Left hindlimb (tissue), 1 donor: ENCODE measurements around the gene KCNJ14.

Source experiments
- DNase-seq: peaks from one replicate; pipeline ENCODE4 v3.0.0-alpha.2; 2018

KCNJ14 gene

DNA sequence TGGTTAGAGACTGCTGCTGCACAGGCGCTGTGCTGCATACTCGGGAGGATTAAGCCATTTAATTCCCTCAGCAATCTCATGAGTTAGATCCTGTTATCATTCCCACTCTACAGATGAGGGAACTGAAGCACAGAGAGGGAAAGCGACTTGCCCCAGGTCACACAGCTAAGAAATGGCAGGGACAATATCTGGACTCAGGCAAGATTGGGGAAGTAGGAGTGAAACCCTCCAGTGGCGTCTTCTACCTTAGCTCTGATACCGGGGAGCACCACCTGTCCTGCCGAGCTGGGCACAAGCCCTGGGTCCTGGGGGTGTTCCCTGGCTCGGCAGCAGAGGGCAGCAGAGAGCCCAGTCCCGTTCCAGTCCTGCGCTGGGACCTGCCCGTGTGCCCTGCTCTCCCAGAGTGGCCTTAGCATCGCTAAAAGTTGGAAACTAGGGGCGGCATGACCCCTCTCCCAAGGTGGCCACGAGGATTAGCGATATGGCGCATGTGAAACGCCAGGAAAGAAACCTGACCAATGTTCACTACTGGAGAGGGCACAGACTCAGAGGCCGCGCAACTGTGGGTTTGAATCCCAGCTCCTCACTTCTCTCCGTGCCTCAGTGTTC is 34.3 kb downstream of the KCNJ14 start:
- DNase-seq, result peak; percentile 74

DNA sequence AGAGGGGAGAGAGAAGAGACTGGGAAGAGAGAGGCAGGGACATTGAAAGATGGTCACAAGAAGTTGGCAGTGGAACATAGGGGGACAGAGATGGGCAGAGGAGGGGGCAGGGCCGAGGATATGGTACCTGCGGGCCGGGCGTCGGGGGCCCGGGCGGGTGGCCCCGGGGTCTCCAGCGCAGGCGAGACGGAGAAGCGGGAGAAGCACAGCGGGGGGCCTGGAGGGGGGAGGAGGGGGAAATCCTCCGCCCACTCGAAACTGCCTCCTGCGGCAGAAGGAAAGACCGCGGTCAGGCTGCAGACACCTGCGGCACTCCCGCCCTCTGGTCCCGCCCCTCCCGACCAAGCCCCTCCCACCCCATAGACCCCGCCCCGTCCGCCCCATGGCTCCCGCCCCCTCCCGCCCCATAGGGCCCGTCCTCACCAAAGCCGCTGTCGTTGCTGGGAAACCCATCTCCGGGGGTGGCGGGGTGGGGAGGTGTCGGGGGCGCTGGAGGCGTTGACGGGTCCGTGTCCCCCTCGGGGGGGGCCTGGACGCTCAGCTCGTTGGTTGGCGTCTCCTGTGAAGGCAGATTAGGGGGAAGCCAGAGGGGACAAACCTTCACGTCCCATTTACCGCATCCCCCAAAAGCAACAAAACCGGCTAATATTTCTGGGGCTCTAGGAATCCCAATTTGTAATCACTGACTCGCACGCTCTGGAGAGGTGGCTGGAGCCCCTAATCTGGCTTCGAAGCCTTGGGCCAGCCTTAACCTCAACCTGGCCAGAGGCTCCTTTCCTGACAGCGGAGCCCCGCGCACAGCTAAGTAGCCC is 35.8 kb downstream of the KCNJ14 start:
- peak; percentile 62 for DNase-seq

DNA sequence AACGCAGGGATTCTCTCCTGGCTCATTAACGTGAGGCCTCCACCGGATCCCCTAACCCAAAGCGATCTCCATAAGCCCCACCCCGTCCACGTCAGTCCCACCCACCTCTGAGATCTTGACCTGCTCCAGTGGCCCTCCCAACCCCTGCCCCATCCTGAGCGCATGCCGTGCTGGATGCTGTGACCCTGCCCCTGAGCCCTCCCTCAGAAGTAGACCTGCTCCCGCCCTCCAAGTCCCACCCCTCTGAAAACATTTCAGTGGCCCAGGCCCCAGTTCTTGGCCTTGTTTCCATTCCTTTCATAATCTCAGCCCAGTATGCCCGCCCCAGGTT is 36.4 kb downstream of the KCNJ14 start:
- DNase-seq, result no peak

DNA sequence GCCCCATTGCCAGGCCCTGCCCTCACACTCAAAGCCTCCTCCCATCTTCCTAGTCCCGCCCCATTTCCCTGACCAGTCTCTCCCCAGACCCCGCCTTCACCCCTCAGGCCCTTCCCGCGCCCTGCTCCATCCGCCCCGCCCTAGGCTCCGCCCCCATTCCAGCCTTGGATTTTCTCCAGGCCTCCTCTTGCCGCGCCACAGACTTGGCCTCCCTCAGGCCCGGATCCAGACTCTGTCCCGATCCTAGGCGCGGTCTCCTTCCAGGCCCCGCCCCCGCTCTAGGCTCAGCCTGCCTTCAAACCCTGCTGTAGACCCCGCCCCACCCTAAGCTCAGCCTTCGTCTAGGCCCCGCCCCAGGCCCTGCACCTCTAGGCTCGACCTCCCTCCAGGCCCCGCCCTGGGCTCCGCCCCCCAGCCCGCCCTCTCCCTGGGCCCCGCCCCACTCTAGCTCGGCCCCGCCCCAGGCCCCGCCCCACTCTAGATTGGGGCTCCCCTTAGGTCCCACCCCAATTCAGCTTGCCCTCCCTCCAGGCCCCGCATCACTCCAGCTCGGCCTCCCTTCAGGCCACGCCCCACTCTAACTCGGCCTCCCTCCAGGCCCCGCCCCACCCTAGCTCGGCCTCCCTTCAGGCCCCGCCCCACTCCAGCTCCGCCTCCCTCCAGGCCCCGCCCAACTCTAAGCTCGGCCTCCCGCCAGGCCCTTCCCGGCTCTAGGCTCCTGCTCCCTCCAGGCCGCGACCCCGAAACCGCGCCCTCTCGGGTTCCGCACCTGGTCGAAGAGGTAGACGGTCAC is 37.7 kb downstream of the KCNJ14 start:
- DNase-seq, result peak; percentile 97

DNA sequence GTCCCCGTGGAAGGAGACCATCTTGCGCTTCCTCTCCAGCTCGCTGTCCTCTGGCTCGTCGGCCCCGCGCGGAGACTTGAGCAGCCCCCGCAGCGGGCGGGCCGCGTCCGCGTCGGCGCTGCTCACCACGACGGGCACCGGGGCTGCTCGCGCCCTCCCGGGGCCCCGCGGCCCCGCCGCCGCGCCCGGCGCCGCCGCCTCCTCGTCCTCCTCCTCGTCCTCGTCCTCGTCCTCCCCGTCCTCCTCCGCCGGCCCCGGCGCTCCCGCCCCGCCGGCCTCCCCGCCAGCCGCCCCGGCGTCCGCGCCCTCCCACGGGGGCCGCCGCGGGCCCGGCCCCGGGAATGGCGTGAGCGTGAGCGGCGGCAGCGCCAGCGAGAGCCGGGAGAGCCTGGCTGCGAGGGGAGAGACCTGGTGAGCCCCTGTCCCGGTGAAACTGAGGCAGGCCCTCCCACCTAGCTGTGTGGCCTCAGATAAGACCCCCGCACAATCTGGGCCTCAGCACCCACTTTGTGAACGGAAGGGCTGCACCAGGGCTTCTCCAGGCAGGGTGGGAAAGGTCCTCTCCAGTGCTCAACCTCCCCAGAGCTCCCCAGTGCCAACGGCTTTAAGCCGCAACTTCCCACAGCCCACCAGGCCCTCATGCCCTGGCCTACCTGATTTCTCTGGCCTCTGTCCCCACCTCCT is 38.5 kb downstream of the KCNJ14 start:
- no peak for DNase-seq

DNA sequence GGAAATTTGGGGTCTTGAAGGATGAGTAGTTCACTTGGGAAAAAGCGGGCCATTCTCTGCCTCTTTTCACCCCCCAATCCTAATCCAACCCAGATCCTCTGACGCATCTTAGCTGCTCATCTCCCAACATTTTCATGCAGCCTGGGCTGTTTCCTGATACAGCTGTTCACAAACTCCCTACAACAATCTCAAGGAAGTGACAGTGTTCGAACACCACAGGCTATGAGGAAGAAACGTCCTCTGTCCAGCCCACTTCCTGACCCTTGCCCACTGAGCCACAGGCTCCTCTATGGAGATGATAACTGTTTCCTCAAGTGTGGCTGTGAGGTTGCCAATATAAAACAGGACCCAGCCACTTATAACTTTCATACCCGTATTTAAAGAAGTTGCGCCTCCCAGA is 40.0 kb downstream of the KCNJ14 start:
- DNase-seq, result no peak

DNA sequence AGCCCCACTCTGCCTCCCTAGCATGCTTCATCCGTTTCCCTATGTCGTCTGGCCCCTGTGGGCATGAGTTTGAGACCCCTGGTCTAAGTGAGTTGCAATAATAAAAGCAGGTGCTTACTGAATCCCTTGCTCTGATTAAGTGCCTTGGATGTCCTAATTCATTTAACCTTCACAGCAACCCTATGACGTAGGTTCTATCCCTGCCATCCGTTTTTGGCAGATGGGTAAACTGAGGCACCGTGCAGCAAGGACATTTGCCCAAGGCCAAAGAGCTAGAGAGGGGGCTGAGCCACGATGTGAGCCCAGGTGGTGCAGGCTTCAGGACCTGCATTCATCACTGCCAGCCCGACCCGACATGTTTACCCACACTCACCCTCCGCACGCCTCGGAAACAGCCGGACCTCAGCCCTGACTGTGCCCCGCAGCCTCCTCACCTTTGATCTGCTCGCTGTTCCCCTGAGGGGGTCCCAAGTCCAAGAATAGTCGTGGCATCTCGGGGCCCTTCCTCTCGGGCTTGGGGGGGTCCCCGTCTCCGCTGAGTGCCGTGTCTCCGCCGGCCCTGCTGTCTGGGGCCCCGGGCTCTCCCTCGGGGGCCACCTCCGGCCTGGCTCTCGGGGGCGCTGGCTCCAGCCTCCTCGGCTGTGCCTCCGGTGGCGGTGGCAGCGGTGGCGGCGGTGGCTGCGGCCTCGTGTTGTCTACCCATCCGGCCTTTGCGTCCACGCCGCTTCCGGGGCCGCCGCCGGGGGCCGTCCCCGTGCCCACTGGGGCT is 41.8 kb downstream of the KCNJ14 start:
- peak; percentile 31 for DNase-seq

DNA sequence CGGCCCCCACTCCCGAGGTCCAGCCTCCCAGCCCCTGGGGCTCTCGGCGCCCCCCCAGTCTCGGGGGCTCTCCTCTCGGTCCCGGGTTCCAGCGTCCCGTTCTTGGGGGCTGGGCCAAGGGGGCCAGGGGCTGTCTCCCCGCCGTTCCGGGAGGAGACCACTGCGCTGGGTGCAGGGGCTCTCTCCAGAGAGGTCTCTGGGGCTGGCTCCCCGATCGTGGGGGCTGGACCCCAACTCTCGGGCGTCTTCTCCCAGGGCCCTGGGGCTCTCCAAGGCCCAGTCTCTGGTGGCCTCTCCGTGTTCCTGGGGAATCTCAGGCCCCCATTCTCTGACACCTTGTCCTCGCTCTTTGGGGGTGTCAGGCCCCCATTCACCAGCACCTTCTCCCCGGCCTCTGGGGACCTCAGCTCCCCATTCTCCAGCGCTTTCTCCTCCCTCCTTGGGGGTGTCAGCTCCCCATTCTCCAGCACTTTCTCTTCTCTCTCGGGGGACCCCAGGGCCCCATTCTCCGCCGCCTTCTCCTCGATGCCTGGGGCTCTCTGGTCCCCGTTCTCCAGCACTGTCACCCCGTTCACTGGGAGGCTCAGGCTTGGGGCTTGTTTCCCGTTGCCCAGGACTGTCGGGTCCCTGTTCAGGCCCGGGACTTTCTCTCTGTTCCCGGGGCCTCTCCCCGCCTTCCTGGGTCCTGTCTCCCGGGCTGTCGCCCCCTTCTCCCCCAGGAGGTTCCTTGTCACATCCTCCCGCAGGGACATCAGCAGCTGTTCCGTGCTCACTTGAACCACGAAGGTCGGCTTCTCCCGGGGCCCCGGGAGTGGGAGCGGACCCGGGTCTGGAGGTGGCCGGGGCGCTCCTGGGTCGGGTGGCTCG is 42.6 kb downstream of the KCNJ14 start:
- peak; percentile 24 for DNase-seq

DNA sequence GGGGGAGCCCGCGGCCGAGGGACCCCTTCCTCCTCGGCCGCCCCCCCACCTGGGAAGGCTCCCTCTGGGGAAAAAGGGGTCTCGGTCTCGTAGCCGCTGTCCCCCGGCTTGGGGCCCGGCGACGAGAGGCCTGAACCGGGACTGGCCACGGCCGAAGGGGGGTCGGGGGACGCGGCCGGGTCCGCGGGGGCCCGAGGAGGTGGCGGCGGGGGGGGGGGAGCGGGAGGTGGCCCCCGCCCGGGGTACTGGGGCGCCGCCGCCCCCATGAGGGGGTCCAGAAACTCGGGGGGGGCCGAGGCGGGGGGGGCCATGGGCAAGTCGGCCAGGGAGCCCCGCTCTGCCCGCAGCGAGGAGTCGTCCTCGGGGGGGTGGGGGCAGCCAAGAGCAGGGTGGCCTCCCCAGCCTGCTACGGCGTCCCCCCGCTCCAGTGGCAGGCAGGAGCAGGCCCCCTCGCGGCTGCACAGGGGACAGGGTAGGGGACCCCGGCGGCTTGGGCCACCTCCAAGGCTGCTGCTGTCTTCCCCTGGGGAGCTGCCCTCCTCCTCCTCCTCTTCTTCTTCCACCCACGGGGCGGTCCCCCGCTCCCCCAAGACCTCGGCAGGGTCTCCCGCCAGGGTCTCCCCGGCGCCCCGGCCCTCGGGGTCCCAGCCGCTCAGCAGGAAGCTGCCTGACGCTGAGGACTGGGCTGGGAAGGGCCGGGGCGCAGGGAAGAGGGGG is 43.4 kb downstream of the KCNJ14 start:
- DNase-seq, result peak; percentile 20

DNA sequence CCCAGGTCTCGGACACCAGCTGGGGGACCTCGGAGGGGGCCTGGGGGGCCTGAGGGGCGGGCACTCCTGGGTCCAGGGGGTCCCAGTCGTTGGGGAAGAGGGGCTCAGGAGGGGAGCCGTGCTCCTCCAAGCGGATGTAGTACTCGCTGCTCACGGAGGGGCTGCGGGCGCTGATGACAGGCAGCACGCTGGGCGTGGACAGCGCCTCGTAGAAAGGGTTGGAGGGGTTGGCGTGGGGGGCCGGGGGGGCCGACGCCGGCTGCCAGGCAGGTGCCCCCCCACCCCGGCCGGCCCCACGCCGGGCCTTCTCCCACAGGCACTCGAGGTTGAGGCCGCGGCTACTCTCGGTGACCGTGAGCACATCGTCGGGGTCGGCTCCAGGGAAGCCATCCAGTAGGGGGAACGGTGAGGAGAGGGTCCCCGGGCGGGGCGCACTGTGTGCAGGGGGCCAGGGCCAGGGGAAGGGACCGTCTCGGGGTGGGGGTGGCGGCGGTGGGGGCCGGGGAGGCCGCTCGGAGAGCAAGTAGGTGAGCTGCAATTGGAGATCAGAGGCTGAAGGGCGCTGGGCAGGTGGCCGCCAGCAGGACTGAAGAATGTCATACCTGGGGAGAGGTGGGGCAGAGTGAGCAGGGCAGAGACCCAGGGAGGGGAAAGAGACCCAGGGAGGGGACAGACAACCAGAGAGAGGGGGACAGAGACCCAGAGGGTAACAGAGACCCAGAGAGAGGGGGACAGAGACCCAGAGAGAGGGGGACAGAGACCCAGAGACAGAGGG is 44.1 kb downstream of the KCNJ14 start:
- peak; percentile 13 for DNase-seq

DNA sequence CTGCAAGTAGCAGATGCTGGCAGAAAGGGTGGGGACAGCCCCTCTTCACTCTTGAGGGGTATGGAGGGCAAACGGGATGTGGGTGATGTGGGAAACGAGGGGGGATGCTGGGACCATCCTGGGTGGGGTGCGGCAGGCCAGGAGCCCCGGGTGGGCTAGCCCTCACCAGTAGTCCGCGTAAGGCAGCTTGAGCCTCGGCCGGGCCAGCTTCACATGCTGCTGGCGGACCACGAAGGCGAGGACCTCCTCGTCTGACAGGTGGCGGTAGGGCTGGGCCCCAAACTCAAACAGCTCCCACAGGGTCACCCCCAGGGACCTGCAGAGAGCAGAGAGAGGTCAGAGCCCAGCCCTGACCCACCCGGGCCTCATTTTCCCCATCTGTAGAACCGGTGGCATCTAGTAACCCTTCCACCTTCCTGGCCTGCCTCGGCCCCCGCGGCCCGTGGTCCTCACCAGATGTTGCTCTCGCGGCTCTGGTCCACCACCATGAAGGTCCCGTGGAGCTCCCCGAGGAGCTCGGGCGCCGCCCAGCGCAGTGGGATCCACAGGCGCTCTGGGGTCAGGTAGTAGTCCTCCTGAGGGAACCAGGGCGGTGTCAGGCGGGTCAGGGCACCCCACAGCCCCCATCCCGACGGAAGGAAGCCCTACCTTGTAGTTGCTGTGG is 45.6 kb downstream of the KCNJ14 start:
- no peak for DNase-seq

DNA sequence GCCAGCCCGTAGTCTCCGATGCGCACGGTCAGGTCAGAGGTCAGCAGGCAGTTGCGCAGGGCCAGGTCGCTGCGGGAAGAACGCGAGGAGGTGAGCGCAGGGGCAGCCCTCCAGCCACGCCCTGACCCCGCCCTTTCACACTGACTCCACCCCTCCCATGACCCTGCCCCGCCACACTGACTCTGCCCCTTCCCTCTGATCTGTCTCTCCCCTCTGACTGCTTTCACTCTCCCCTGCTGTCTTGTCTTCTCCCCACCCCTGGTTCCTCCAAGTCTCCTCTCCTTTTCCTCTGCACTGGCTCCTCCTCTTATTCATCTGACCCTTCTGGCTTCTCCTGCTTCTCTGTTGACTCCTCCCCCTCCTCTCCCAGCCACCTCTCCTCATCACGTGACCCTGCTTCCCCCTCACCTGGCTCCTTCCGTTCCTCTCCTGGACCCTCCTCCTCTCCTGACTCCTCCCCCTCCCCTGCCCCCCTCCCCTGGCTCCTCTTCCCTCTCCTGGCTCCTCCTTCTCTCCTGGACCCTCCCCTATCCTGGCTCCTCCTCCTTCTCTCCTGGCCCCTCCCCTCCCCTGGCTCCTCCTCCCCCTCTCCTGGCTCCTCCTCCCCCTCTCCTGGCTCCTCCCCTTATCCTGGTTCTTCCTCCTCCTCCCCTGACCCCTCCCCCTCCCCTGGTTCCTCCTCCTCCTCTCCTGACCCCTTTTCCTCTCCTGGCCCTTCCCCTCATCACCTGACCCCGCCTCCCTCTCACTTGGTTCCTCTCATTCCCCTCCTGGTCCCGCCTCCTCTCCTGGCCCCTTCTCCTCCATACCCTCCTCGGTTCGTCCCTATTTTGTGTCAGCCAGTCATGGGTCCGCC is 46.3 kb downstream of the KCNJ14 start:
- no peak for DNase-seq

DNA sequence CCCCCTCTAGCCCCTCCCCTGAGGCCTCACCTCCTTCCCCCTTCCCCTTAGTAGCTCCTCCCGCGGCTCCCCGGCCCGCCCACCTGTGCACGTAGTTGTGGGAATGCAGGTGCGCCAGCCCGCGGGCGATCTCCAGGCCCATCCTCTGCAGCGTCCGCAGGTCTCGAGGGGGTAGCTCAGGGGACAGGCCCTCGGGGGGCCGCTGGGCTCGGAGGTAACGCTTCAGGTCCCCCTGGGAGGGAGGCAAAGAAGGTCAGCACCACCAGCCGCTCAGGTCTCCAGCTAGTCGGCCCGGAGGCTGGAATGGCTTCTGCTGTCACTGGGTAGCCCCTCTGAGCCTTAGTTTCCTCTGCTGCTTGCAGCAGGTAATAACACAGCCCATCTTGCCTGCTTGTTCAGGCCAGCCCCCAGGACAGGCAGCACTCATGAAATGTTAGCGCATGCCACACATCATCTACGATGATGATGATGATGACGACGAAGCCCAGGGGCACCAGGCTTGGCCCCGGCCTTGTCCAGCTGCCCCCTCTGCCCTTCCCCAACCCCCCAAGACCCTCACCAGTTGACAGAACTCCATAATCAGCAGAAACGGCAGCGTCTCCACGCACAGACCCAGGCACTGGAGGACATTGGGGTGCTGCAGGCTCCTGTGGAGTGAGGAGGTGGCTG is 47.1 kb downstream of the KCNJ14 start:
- no peak for DNase-seq

DNA sequence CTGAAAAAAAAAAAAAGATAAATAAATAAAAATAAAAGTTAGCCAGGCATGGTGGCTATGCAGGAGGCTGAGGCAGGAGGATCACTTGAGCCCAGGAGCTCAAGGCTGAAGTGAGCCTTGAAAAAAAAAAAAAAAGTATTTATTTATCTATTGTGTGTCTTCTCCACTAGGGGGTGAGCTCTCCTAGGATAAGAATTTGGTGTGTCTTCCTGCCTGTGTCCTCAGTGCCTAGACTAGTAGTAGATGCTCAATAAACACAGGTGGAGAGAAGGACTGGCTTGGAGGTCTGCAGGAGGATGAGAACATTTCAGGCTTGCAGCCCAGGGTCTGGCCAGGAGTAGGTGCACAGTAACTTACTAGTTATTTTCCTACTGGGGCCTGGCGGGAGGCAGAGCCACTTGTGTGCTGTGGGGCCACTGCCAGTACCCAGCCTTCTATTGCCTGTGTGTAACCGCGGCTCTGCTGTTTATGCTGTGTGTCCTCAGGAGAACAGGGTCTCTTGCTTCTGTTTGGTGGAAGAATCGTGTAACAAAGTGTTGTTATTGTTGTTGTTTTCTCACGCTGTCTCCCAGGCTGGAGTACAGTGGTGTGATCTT is 50.9 kb downstream of the KCNJ14 start:
- DNase-seq, result no peak

DNA sequence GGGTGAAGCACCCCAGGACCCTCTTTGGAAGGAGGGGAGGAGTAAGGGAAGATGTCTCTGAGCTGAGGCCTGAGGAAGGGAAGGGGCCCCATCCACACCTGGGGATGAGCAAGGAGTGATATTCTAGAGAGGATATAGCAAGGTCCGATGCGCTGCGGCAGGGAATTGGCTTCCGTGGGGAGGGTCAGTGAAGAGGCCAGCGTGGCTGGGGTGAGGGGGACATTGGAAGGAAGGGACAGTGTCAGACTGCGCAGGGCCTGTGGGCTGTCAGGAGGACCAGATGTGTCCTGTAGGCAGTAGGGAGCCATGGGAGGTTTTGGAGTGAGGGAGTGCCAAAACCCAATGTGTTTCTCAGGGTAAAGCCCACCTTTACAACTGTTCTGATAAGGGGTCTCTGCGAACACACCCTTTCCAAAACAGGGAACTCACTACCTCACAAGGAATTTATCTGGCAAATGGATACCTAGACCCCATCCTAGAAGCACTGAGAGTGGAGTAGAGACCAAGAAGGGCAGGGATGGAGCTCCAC is 52.6 kb downstream of the KCNJ14 start:
- no peak for DNase-seq

DNA sequence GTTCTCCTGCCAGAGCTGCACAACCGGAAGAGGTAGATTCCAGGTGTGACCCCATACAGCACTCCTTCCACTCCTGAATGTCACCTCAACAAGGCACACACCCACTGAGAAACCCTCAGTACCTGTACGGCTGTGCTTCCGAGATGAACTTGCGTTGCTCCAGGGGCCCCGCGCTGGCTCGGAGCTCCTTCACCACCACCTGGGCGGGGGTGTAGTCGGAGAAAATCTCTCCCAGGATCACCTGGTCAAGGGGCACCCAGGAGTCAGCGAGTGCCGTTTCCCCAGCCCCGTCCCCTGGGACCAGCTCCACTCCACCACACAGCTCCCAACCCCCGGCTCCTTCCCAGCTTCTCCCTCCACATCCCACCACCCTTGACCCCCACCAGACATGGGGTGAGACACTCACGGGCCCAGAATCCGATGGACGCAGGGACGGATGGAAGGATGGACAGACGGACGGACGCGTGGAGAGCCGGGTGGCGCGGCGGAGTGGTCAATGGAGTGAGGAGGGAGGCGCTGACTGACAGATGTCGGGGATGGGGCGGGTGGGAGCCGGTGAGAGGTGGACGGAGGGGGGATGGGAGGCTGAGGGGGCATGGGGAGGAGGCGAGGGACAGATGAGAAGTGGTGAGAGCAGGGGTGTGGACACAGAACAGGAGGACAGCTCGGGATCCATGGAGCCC is 53.5 kb downstream of the KCNJ14 start:
- no peak for DNase-seq
